PFSK-1 (cell line): ENCODE results near the gene CDK1.

Experiments
- POLR2AphosphoS5 ChIP-seq: IDR thresholded peaks from 2 replicates; pipeline ENCODE4 v1.6.1; 2012; ENCODE audit warnings: low read depth, mild to moderate bottlenecking, control low read depth, low read length, moderate library complexity
- TF ChIP-seq, protein P1 (sequence below), 2 experiments: IDR thresholded peaks; 2 replicates each; pipeline versions ENCODE4 v1.6.1 to v1.8.0; 2011 to 2012; ENCODE audit warnings: low read depth in 2 of 2, low read length in 2 of 2, control low read depth in 1 of 2, inconsistent platforms in 1 of 2, mild to moderate bottlenecking in 1 of 2, moderate library complexity in 1 of 2; ENCODE audit not compliant: insufficient read depth in 1 of 2

DNA sequence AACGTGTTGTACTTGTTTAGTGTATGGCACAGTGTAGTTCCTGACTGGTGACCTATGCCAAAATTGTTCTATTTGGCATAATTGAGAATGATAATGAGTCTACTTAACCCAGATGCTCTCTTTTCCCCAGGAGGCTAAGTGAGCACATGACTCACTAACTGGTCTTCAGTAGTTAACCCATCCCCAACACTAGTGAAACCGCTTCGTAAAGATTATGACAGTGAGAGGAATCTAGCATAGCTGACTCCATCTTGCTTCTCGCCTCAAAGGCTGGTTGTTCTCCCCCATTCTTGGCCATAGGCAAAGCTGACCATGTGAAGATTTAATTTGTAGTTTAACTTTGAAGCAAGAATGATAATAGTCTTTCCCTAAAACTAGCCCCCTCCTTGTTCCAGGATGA lies 47.2 kb downstream of the CDK1 start:
- TF ChIP-seq POLR2AphosphoS5, result no peak
- TF ChIP-seq, protein P1, sequence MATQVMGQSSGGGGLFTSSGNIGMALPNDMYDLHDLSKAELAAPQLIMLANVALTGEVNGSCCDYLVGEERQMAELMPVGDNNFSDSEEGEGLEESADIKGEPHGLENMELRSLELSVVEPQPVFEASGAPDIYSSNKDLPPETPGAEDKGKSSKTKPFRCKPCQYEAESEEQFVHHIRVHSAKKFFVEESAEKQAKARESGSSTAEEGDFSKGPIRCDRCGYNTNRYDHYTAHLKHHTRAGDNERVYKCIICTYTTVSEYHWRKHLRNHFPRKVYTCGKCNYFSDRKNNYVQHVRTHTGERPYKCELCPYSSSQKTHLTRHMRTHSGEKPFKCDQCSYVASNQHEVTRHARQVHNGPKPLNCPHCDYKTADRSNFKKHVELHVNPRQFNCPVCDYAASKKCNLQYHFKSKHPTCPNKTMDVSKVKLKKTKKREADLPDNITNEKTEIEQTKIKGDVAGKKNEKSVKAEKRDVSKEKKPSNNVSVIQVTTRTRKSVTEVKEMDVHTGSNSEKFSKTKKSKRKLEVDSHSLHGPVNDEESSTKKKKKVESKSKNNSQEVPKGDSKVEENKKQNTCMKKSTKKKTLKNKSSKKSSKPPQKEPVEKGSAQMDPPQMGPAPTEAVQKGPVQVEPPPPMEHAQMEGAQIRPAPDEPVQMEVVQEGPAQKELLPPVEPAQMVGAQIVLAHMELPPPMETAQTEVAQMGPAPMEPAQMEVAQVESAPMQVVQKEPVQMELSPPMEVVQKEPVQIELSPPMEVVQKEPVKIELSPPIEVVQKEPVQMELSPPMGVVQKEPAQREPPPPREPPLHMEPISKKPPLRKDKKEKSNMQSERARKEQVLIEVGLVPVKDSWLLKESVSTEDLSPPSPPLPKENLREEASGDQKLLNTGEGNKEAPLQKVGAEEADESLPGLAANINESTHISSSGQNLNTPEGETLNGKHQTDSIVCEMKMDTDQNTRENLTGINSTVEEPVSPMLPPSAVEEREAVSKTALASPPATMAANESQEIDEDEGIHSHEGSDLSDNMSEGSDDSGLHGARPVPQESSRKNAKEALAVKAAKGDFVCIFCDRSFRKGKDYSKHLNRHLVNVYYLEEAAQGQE (IDR thresholded peaks at IDR 0.05; ENCODE audit: insufficient read depth in 1 of 2, low read depth in 2 of 2, low read length in 2 of 2), result no peak
